COR-L47 (cell line): Measurements from ENCODE around the gene FAF2.

Source experiments
- DNase-seq: peaks from one replicate; lab custom pipeline; 2025; lab: John Stamatoyannopoulos, UW

Gene FAF2

DNA sequence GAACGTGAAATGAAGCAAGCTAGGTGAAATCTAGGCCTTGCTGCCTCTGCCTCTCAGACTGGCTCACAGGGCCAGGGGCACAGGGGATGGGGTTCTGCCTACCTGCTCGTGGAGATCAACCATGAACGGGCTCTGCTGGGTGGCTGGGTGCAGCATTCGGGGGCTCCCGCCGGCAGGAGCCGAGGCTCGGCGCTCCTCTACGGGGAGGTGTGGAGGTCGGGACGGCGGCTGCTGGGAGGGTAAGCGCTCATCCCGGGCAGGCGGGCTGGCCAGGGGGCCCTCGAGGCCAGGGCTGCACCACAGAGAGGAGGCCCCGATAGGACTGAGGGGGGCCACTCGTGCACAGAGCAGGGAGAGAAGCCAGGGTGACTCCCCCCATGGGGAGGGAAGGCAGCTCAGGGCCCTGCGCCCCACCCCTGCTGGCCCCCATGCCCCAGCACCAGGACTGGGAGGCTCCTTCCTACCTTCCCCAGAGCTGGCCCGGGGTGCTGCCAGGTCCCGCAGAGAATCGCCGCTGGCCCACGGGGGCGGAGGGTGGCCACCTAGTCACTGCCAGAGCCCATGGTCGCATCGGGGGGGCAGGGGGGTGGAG lies 83.8 kb downstream of the FAF2 start:
- DNase-seq, result no peak

- DNase-seq, result no peak
Measured at GRCh38 chr5:176532795-176533194, 84.6 kb downstream of the FAF2 start.

DNA sequence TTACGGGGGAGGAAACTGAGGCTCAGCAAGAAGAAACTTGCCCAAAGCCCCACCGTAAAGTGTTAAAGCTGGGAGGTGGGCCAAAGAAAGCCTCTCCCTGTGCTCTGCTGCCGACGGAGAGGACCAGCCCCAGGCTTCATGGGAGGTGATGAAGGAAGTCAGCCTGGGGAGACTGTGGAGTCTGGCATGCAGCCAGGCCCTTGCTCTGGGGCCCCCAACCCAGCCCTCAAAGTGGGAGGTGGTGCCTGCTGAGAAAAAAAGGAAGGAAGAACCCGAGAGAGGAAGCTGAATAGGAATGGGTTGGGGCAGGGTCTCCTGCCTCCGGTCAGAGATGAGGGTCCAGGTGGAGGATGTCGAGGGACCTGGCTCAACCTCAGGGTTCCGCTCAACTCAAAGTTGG lies 85.2 kb downstream of the FAF2 start:
- DNase-seq, result peak; percentile 18

- DNase-seq, result no peak
Measured at GRCh38 chr5:176533894-176534611, 85.9 kb downstream of the FAF2 start.

DNA sequence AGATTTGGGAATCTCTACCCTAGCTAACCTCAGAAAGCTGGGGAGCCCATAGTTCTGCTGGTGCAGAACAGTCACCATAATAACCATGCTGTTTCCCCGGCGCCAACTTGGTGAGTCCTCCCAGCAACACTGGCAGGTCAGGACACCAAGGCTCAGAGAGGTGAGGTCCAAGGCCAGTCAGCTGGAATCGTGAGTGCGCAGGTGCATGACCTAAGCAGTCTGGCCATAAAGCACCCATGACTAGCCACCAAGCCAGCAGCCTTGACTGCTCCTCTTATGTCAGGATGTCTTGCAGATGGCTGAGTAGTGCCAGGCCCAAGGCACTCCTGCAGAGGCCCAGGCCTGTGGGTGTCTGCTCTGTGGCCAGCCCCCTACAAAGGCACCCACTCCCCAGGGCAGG lies 86.5 kb downstream of the FAF2 start:
- DNase-seq, result no peak

DNA sequence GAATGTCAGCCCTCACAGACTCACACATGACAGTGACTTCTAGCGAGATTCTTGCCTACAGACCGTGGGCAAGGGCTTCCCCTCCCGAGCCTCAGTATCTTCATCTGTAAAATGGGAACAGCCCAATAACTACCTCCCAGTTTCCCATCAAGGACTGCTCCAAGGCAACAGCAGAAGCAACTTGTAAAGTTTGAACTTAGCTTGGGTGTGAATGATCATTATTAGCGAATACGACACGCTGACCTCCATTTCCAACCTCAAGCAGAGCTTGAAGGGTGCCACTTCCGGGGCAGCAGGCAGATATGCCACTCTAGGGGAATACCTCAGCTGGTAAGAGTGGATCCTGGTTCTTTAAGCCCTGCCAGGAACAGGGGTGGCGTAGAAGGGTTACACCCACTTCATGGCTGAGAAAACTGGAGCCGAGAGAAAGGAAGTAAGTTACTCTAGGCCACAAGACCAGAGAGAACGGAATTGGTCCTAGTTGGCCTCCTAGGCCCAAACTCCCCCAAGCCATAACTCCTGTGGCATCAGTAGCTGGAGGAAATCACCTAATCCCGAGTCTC lies 87.0 kb downstream of the FAF2 start:
- no peak for DNase-seq

DNA sequence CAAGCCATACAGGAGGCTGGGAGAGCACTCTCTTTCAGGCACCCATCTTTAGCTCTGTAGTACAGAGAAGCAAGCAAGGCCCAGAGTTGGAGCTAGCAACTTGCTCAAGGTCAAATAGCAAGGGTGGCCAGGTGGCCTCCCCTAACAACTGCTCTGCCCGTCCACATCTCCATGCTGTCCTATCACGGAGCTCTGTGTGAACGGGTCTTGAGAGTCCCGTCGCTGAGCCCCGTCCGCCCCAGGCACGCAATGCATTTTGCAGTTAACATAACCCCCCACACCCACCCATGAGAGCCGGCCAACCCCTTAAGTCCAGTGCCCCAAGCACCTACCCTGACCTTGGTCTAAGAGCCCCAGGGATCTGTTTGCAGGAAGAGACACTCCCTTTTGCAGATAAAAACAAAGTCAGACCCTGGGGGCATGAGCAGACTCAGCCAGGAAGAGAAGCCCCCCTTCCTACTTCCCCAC lies 87.5 kb downstream of the FAF2 start:
- no peak for DNase-seq

- peak; percentile 78 for DNase-seq
Measured at GRCh38 chr5:176536132-176536901, 88.1 kb downstream of the FAF2 start.

DNA sequence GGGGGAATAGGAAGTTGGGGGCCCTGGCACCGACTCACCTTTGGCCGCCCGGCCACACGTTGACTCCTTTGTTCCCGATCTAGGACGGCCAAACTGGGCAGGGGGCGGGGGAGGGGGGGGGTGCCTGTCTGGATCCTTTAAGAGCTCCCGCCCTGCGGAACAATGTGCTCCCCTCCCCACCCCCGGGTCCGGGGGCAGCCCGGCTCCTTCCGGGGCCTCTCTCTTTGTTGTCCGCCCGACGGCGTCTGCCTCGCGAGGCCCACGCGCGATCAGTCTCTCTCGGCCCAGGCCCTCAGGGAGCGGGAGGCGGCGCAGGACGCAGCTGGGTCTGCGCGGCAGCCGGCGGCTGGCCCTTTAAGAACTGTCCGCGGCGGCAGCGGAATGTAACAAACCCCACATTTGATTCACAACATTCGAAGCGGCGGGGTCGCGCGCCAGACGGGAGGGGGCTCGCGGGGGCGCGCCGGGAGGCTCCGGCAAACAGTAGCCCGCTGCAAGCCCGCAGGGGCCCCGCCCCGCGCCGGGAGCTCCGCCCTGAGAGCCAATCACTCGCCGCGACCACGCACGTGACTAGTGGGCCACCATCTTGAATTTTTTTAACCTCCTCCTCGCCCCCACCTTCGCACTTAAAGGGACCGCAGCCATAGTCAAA lies 88.8 kb downstream of the FAF2 start, which contains the start of gene RNF44:
RNF44 (minus strand) TSS at position 501 of the 652 bp plus-strand sequence. CDS start 4,930 bp downstream, outside the sequence.
- DNase-seq, result peak; percentile 97

DNA sequence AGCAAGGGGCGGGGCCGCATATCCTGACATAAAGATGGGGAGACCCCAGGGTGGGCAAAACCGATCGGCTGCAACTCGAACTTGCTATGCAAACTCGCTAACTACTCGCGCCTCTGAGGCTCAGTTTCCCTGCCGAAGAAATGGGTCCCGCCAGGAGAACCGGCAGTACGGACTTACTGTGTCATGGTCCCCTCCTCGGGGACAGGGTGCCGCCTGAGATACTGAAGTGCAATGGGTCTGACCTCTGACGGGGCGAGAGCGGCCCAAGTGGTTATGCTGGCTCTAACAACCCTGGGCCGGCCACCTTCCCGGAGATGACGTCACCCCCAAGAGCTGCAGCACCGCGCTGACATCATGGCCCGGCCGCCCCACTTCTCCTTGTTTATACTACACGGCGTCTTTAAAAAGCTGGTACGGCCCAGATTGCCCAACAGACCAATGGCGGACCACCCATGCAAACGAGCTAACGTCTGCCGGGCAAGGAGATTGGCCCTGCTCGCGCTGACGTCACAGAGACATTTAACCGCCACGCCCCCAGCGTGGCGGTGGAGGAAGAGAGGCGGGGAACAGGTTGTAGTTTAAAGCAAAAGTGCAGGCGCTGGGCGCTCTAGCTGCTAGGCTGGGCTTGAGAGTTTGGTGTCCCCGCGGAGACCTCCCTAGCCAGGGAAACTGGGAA lies 89.5 kb downstream of the FAF2 start:
- DNase-seq, result peak; percentile 97

- DNase-seq, result no peak
Measured at GRCh38 chr5:176538230-176538988, 90.2 kb downstream of the FAF2 start.

DNA sequence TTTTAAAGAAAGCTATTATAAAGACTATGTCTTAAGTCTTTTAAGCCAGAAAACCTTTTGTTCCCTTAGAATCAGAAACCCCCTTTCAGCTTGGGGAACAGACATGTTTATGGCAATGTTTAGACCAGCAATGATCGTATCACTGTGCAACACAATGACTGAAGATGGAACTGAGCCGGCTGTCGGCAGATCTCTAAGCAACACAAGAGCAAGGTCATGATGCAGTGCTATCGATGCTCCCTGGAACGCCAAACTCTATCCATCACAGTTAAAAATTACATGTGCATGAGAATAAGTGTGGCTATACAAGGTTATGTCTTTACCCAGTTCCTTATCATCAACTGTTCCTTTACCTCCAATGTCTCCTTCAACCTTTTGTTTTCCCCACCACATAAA lies 90.8 kb downstream of the FAF2 start:
- no peak for DNase-seq

- no peak for DNase-seq
Measured at GRCh38 chr5:176540476-176540899, 92.3 kb downstream of the FAF2 start.

GRCh38 chr5:176540956-176541337 lies 92.8 kb downstream of the FAF2 start:
- DNase-seq, result no peak

DNA sequence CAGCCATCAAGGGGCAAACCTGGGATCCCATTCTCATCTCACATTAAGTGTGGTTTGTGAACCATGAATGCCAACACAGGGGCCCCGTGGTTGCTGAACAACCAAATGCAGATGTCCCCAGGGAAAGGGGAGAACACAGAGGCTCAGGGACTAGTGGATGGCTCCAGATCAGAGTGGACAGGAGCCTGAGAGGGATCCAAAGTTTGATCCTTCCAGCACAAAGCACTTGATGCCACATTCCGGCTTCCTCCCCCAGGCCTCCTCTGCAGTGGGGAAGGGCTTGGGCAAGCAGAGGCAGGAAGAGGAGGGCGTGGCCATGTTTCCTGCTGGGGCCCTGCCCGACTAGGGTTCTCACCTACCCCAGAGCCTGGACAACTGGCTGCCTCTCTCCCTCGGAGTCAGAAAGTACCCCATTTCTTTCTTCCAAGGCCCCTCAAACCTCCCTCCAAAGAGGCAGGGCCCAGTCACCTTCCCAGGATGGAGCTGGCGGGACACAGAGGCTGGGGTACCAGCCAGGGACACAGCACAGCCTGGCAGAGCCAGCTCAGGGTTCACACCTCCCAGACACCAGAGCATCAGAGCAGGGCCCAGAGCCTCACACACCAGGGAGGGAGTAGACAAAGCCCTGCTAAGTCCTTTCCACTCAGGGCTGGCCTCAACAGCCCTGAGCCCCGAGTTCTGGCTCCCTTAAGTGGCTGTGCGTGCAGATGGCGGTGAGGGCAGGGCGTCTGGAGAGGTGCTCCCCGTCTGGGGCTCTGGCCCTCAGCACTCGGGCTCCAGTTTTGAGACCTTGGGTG lies 93.4 kb downstream of the FAF2 start:
- peak; percentile 49 for DNase-seq

GRCh38 chr5:176542135-176542595 lies 94.0 kb downstream of the FAF2 start:
- no peak for DNase-seq

DNA sequence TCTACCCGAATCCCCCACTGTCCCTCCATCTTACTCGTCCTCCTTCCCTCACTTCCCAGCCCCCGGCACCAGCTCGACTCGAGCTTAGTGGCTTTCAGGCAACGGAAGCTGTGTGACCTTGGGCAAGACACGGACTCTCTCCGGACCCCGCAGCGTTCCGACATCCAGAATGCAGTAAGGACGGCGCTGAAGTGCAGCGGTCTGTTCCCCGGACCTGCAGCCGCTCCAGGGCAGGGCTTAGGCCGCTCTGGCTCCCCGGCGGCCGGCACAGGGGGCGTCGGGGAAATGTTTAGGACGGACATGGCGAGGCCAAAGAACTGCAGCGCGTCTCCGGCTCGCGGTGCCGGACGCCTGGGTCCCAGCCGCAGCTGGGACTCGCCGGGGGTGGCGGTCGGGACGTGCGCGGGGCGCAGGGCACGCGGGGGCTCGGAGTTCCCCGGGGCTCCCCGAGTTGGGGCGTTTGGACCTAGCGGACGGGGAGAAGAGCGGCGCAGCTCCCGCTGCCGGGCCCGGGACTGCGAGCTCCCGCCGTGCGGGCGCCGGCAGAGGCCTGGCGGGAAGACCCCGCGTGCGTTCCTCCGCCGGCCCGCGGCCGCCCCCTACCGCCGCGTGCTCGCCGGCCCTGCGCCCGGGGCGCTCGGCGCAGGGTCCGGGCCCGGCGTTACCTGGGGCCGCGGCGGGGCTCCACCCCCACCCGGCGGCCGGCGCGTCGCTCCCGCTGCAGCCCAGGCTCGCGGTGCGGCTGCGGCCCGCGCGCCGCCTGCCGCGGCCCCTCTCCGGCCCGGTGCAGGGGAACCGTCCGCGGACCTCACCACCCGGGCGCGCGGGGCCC lies 94.6 kb downstream of the FAF2 start:
- DNase-seq, result no peak

DNA sequence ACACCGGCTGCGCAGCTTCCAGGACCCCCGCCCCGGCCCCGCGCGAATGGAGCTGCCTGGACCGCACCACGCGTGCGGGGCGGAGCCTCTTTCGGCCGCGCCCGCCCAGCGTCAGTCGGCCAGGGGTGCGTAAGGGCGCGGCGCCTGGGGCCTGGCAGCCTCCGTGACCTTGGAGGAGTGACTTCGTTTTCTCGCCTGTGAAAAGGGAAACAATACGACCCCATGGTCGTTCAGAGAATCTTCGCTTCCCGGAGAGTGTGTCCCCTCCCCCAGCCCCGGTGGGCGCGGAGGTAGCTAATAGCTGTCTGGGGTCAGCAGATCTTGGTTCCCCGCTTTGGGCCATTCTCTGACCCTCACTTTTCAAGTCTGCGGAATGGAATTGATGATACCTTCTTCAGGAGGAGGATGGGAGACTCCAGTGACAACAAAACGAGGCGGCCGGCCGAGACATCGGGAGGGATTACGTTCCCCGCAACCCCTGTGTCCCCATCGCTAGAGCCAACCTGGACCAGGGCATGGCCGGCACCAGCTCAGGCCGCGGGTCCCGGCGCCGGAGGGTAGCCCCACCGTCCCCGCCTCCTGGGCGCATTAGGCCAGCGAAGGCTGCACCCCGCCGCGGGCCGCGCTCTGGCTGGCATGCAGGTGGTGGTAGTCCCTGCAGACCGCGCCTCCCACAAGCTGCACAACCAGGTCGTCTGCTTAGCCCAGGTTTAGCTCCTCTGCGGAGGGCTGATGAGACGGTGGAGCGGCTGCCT lies 95.4 kb downstream of the FAF2 start:
- peak; percentile 73 for DNase-seq
